Thyroid gland (tissue), 4 donors: ENCODE data around the gene NUBP1.

Experiments used
- CTCF ChIP-seq, 6 experiments: fragments of 200-600 bp in 3 of 6; fragments of 450-650 bp in 3 of 6; sonication (generic) in 3 of 6; IDR thresholded peaks; one replicate each; pipeline ENCODE4 v1.5.1; 2016 to 2019; ENCODE audit warnings: antibody characterized with exemption in 6 of 6, mild to moderate bottlenecking in 2 of 6, inconsistent platforms in 1 of 6, moderate library complexity in 1 of 6
- POLR2A ChIP-seq, 2 donors: fragments of 450-650 bp; IDR thresholded peaks; one replicate each; pipeline ENCODE4 v1.6.1; 2017; ENCODE audit warnings: antibody characterized with exemption in 2 of 2, mild to moderate bottlenecking in 2 of 2, moderate library complexity in 1 of 2

- TF ChIP-seq CTCF (IDR thresholded peaks at IDR 0.05) (peak; percentile 83 to 96 (median 93)), POLR2A (IDR thresholded peaks at IDR 0.05) (no peak)
Measured at GRCh38 chr16:10737068-10737625, 6.5 kb upstream of the NUBP1 start.
